ENCODE results near the gene SRD5A1.

GRCh38 chr5:6631441-6631840 lies 1.8 kb upstream of the SRD5A1 start:
- no peak for TF ChIP-seq EZH2 (IDR thresholded peaks at IDR 0.05; ENCODE audit: low read depth)
- TF ChIP-seq CTCF (conservative IDR thresholded peaks at IDR 0.05), result no peak
